Testis (tissue), 3 donors: ENCODE data around the gene ERC2. TPM values are rescaled to one million over a fixed set of nuclear protein-coding genes. Genes with fewer than 3 reads are reported as not detected.

Experiments
- DNase-seq: peaks from one replicate; pipeline ENCODE4 v3.0.0-alpha.2; 2019
- H3K27ac ChIP-seq, 2 donors: fragments of 200-600 bp; sonication (generic); one replicate each; pipeline ENCODE4 v1.5.1; 2019
- H3K27me3 ChIP-seq: fragments of 200-600 bp; sonication (generic); one replicate; pipeline ENCODE4 v1.5.1; 2019
- H3K36me3 ChIP-seq: fragments of 200-600 bp; sonication (generic); one replicate; pipeline ENCODE4 v1.5.1; 2017; ENCODE audit warnings: low read depth; ENCODE audit errors: missing control alignments
- H3K4me1 ChIP-seq: fragments of 200-600 bp; sonication (generic); one replicate; pipeline ENCODE4 v1.5.1; 2019
- H3K4me3 ChIP-seq, 2 donors: fragments of 200-600 bp; sonication (generic); one replicate each; pipeline ENCODE4 v1.5.1; 2017 to 2019
- H3K9me3 ChIP-seq: fragments of 200-600 bp; sonication (generic); one replicate; pipeline ENCODE4 v1.5.1; 2017
- POLR2A ChIP-seq: fragments of 450-650 bp; IDR thresholded peaks from one replicate; pipeline ENCODE4 v1.6.1; 2017; ENCODE audit warnings: antibody characterized with exemption, mild to moderate bottlenecking, moderate library complexity
- WGBS, 2 donors: methylation state at CpG; one replicate each; pipeline ENCODE4 v1.1.5; 2018; 5-methylcytosine and 5-hydroxymethylcytosine counted together
- intact Hi-C: fragments of 100-400 bp; cut with DNase I; formaldehyde crosslinking; loops from one replicate; pipeline ENCODE4 v1.15.1; 2023; ENCODE audit warnings: low total_unique reads
- polyA plus RNA-seq: library from polyadenylated mRNA; stranded (reverse); fragments of 350-450 nt; fragmentation: Illumina TruSeq; extraction: RNeasy Lipid Tissue Mini Kit (QIAGEN cat#74804); gene quantifications from one replicate; pipeline ENCODE4 v1.2.3, GENCODE V29; 2014; ENCODE audit warnings: low read depth, low replicate concordance; ENCODE audit not compliant: insufficient read depth
- total RNA-seq, 2 donors: library from RNA; depleted of rRNA; stranded (reverse); fragments of >200 nt; gene quantifications; one replicate each; pipeline ENCODE4 v1.2.3, GENCODE V29; 2016
- TF ChIP-seq, protein P1 (sequence below), 3 experiments: fragments of 450-650 bp in 2 of 3; fragments of 200-600 bp in 1 of 3; sonication (generic) in 1 of 3; IDR thresholded peaks; one replicate each; pipeline ENCODE4 v1.5.1; 2016 to 2019; ENCODE audit warnings: antibody characterized with exemption in 3 of 3, mild to moderate bottlenecking in 2 of 3, moderate library complexity in 1 of 3

Gene ERC2
- total and polyA plus RNA-seq, 3 donors from 2014 or later: 1.9 to 6.1 (median 5.9) TPM

DNA sequence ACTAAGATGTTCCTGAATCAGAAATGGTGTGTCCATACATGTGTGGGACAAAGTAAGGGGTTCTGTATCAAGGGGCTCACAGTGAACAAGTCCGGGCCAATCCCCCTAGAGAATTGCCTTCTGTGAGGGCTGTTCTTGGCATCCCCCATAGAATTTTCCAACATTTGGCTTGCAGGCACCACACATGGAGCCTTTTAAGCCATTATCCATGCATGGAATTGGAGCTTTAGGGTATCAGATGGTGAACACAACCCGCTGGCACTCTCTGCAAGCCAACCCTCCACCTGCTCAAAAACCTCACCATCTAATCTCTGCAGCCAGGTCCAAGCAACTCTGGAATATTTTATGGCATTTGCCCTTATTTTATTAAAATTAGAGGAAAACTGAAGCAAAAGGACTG, 278.7 kb downstream of the ERC2 start:
- H3K9me3 ChIP-seq: no peaks in the 10 kb centered on the region

DNA sequence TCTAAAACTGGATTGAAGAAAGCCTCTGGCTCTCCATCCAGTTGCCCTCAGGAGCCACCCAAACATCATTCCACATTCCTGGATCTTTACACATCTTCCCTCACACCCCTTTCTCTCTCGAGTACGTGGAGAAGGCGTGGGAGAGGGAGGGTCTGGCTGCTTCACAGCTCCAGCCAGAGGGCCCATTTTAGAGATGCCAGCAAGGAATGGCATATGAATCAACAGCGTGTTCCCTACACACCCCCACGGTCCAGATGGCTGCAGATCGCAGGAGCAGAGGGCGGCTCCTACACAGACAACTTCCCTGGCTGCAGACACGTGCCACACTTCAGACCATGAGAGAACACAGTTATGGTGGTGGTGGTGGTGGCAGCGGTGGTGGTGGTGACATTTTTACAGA, 280.1 kb downstream of the ERC2 start:
- TF ChIP-seq POLR2A: no peak
- TF ChIP-seq, protein P1, sequence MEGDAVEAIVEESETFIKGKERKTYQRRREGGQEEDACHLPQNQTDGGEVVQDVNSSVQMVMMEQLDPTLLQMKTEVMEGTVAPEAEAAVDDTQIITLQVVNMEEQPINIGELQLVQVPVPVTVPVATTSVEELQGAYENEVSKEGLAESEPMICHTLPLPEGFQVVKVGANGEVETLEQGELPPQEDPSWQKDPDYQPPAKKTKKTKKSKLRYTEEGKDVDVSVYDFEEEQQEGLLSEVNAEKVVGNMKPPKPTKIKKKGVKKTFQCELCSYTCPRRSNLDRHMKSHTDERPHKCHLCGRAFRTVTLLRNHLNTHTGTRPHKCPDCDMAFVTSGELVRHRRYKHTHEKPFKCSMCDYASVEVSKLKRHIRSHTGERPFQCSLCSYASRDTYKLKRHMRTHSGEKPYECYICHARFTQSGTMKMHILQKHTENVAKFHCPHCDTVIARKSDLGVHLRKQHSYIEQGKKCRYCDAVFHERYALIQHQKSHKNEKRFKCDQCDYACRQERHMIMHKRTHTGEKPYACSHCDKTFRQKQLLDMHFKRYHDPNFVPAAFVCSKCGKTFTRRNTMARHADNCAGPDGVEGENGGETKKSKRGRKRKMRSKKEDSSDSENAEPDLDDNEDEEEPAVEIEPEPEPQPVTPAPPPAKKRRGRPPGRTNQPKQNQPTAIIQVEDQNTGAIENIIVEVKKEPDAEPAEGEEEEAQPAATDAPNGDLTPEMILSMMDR (IDR thresholded peaks at IDR 0.05): no peak
- H3K36me3 ChIP-seq: no peaks in the 10 kb centered on the region
- no peak overlapping the region for H3K4me3 ChIP-seq
- H3K4me1 ChIP-seq: no peaks in the 10 kb centered on the region
- no peaks in the 10 kb centered on the region for H3K9me3 ChIP-seq
- DNase-seq: no peak
- 82 to 94% methylated on average over 9 of the region's 9 CpGs for WGBS, 2 donors
- no peak overlapping the region for H3K27ac ChIP-seq
- intact Hi-C loops: no loop called here
- H3K27me3 ChIP-seq: no peaks in the 10 kb centered on the region

More for the DNA sequence above, 278.7 kb downstream of the ERC2 start:
- H3K4me1 ChIP-seq: no peaks in the 10 kb centered on the region
- intact Hi-C loops: no loop called here
- 90 to 100% methylated on average over 2 of the region's 2 CpGs for WGBS, 2 donors
- H3K36me3 ChIP-seq: no peaks in the 10 kb centered on the region
- DNase-seq: no peak
- H3K4me3 ChIP-seq: no peak overlapping the region
- no peaks in the 10 kb centered on the region for H3K27me3 ChIP-seq
- no peak overlapping the region for H3K27ac ChIP-seq
- no peak for TF ChIP-seq POLR2A
- TF ChIP-seq, protein P1 (IDR thresholded peaks at IDR 0.05): no peak

DNA sequence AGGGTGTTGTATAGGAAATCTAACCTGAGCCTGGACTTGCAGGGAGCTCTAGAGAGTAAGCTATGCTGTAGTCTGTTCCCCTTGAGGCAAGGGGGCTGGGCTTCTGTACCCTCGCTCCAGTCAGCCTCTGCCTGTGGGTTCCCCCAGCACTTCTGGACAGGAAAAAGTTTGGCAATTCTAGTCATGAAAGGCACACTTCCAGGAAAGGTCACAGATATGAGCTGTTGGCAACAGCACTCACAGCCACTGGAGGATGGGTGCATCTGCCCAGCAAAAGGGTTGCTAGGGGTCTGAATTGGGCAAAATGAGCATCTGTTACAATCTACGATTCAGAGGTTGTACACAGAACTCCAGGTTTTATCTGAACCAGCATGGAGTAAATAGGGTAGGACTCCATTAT, 281.2 kb downstream of the ERC2 start:
- Histone ChIP-seq H3K36me3 (no peaks in the 10 kb centered on the region), H3K4me1 (no peaks in the 10 kb centered on the region), H3K27ac (no peak overlapping the region), H3K9me3 (no peaks in the 10 kb centered on the region), H3K27me3 (no peaks in the 10 kb centered on the region), H3K4me3 (no peak overlapping the region)
- 72 to 83% methylated on average over 2 of the region's 2 CpGs for WGBS, 2 donors
- intact Hi-C loops: no loop called here
- TF ChIP-seq, protein P1 (IDR thresholded peaks at IDR 0.05): no peak
- TF ChIP-seq POLR2A: no peak
- DNase-seq: no peak

DNA sequence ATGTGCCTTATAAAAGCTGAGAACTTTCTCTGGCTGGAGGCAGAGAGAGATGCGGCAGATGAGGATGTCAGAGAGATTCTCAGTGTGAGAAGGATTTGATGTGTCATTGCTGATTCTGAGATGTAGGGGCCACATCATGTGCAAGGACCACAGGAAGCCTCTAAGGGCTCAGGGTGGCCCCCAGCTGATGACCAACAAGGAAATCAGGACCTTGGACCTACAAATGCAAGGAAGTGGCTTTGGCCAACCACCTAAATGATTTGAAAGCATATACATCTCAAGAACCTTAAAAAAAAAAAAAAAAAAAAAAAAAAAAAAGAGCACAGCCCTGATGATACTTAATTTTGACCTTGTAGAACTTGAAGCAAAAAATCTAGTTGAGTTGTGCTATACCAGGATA, 282.4 kb downstream of the ERC2 start:
- Histone ChIP-seq H3K4me1 (no peaks in the 10 kb centered on the region), H3K27me3 (no peaks in the 10 kb centered on the region), H3K27ac (no peak overlapping the region), H3K36me3 (no peaks in the 10 kb centered on the region), H3K4me3 (no peak overlapping the region), H3K9me3 (no peaks in the 10 kb centered on the region)
- DNase-seq: no peak
- intact Hi-C loops: no loop called here
- WGBS, 2 donors: 93 to 94% methylated on average over 1 of the region's 1 CpG
- TF ChIP-seq, protein P1 (IDR thresholded peaks at IDR 0.05): no peak
- TF ChIP-seq POLR2A: no peak

DNA sequence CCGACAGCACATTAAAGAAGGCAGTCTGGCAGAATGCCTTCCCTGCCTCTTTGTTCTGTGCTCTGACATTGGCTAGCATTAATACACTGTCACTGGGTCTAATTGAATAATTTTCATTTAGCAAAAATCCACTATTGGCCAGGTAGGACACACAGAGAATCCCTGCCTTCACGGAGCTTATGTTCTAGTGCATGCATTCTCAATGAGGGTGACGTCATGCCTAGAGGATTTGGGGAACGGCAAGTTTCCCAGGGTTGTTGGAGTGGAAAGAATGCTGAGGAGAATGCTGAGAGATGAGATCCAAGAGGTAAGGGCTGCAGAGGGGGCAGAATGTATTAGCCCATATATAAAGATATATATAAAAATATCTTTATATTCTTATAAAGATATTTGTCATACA, 284.7 kb downstream of the ERC2 start:
- Histone ChIP-seq H3K4me1 (no peaks in the 10 kb centered on the region), H3K9me3 (no peaks in the 10 kb centered on the region), H3K36me3 (no peaks in the 10 kb centered on the region), H3K27ac (no peak overlapping the region), H3K4me3 (no peak overlapping the region), H3K27me3 (no peaks in the 10 kb centered on the region)
- TF ChIP-seq, protein P1 (IDR thresholded peaks at IDR 0.05): no peak
- TF ChIP-seq POLR2A: no peak
- intact Hi-C loops: no loop called here
- 65 to 70% methylated on average over 4 of the region's 4 CpGs for WGBS, 2 donors
- no peak for DNase-seq
